M059J (cell line): ENCODE measurements around the gene ZFY. TPM values are rescaled to one million over a fixed set of nuclear protein-coding genes. Genes with fewer than 3 reads are reported as not detected.

Experiments
- DNase-seq: peaks from one replicate; pipeline ENCODE4 v3.0.0-alpha.2; 2012; ENCODE audit warnings: low read depth
- total RNA-seq: library from RNA; depleted of rRNA; stranded (reverse); fragments of >200 nt; shearing (Covaris generic); gene quantifications from 2 replicates; pipeline ENCODE4 v1.2.3, GENCODE V29; 2014; rRNA removed

Gene ZFY
- total RNA-seq = 1.9 and 2.2 TPM in 2 replicates

DNA sequence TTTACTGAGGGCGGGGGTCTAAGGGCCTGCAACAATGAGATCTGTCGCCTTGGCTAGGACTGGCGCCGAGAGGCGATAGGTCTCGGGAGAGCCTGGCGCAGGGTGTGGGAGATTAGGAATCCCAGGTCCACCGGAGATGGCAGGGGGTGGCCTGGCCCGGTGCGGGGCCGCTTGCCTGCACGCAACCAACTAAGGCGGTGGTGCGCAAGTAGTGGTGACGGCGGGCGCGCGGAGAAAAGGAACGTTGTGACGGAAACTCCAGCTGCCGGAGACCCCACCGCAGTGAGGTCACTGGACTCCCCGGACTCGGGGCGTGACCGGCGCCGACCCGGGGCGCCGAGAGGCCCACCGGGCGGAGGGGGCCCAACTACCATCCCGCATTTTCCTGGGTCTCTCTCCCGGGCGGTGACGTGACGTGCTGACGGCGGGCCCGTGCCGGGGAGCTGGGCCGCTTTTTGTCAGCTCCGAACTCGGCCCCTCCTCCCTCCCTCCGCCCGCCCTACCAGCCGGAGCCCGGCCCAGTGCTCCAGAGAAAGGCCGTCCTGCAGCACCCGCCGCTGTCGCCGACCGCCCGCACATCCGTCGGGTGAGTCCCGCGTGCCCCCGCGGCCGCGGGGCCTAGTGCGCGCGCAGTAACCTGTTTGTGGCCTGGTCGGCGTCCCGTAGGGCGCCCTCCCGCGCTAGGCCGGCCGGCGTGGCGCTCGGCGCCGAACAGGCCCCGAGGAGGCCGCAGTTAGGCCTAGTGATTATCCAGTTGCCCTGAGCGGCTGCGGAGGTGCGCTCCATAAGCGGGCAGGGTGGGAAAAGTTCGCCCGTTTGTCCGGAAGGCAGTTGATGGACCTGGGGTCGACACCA, at the start of gene ZFY:
ZFY (plus strand) TSS at position 521 of the 855 bp plus-strand sequence. CDS start 18,556 bp downstream, outside the sequence.
- peak; percentile 3 for DNase-seq

DNA sequence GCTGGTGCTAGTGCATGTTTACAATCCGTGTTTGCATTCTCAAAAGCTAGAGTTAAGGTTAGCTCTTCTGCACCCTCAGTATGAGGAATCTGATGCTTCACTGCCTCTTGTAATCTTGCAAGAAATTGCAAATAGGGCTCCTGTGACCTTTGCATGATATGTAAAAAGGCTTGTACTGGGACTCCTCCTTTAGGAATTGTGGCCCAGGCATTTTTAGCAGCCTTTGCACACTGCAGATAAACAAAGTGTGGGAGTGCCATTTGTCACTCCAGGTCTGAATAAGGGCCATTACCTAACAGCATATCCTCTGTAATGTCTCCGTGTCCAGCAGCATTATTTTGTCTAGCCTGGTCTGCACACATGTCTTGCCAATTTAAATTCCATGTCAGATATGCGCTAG, 49.3 kb upstream of the ZFY start:
- no peak for DNase-seq

GRCh38 chrY:2887386-2887785, 47.8 kb upstream of the ZFY start:
- peak; percentile 47 for DNase-seq

- DNase-seq = peak; percentile 32
Measured at GRCh38 chrY:2887955-2888354, 47.2 kb upstream of the ZFY start.

GRCh38 chrY:2893471-2893870, 41.7 kb upstream of the ZFY start:
- no peak for DNase-seq

GRCh38 chrY:2896050-2896449, 39.1 kb upstream of the ZFY start:
- no peak for DNase-seq

- DNase-seq = peak; percentile 1
Measured at GRCh38 chrY:2907356-2907755, 27.8 kb upstream of the ZFY start.

DNA sequence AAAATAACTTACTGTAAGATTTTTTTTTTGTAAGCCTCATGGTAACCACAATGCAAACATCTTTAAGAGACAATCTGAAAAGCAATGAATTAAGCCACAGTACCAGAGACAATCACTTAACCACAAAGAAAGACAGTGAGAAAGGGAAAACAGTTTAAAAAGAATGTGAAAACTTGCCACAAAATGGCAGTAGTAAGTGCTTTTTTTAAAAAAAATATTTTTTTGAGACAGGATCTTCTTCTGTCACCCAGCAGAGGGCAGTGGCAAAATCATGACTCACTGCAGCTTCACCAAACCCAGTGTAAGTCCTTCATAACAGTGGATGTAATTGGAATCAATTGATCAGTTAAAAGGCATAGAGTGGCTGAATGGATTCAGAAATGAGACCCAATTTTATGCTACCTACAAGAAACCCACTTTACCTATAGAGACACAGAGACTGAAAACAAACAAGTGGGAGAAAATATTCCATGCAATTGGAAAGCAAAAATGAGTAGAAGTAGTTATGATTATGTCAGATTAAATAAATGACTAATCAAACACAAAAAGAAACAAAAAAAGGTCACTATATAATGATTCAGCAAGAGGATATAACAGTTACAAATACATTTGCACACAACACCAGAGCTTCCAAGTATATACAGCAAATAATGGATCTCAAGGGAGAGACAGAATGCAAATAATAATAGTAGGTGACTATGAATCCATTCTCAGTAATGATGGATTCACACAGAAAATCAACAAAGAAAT, 21.9 kb upstream of the ZFY start:
- DNase-seq = peak; percentile 8

DNA sequence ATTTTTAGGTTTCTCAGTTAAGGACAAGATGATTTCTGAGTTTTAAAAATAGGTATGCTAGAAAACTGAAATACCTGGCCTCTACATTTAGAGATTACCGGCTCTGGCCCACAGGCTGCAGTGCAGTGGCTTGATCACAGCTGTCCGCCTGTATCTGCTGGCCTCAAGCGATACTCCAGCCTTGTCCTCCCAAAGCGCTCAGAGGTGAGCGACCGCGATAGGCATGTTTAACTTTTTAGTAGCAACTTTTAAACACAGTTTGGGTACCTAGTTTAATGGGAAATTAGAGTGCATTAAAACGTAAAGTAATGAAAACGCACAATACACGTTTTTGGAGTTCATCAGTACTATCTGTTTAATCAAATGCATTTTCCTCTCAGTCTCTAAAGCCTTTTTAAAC, 1.1 kb upstream of the ZFY start:
- DNase-seq = no peak

DNA sequence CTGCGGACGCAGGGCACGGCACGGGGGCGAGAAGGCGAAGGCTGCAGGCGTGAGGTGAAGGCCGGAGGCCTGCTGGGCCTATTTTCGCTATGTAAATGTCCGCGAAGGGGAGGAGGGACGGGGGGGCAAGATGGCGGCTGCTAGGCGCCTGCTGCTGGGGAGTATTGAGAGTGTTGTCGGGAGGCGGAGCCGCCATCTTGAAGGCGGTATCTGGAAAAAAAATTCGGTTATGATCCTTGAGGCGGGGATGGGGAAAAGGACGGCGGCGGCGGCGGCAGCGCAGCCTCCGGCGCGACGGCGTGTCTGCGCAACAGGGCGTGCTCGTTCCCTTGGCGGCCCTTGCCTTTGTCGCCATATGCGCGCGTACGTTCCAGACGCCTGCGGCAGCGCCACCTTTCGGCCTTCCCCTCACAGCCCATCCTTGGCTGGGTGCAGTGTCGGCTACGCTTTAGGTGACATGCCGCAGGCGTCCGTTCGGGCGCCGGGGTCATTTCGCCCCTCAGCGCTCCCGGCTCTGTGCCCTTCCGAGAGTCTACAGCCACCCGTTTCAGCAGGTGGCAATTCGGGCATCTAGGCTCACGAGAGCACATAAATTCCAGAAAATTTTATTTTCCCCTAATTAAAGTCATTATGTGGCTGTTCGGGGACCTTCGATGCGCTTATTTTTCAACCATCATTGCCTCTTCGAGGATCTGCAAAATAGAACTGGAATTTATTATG, 695 bp downstream of the ZFY start:
- peak; percentile 46 for DNase-seq

DNA sequence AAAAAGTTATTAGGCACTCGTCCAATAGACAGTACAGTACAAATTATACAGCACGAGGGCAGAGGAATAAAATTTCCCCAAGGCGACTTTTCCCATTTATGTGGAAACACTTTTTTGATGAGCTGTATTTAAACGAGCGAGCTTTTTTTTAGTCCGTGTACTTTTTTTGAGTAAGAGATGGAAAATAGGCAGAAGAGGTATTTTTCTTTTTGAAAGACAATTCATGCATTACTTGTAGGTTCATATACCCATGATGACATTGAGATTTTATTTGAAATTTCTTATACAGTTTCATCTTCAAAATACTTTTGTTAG, 1.2 kb downstream of the ZFY start:
- DNase-seq = no peak

- DNase-seq = no peak
Measured at GRCh38 chrY:2937149-2937548, 2.0 kb downstream of the ZFY start.

DNA sequence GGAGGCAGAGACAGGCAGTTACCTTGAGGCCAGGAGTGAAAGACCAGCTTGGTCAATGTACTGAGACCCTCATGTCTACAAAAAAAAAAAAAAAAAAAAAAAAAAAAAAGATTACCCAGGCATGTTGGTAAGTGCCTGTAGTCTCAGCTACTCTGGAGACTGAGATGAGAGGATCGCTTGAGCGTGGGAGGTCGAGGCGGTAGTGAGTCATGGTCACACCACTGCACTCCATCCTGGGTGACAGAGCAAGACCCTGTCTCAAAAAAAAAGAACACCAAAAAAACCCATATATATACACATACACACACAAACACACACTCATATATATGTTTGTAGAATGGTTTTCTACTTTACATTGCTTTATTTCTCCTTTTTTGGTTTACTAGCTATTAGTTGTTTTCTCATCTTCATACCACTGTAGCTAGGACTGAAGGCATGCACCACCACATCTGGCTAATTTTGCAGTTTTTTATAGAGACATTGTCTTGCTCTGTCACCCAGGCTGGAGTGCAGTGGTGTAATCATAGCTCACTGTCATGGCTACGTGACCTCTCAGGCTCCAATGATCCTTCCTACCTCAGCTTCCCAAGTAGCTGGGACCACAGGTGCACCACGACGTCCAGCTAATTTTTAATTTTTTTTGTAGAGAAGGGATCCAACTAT, 14.5 kb downstream of the ZFY start:
- DNase-seq = no peak

DNA sequence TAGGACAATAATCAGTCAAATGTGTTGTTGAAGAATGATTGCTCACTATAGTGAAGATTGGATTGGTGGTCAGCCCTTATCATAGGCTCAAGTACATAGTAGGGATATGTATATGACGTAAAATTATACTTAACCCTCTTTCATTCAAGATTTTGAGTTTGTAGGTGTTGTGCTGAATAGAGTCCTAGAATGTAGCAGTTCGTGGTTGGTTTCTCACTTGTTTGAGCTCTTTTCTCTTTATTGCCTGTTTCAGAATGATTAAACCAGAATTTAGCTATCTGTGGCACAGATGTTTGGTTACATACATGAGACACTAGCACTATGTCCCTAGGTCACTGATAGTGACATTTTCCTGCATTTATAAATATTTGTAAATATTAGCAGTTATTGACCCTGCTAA, 15.5 kb downstream of the ZFY start:
- no peak for DNase-seq

GRCh38 chrY:2952912-2953311, 17.7 kb downstream of the ZFY start:
- no peak for DNase-seq

GRCh38 chrY:2954735-2955134, 19.6 kb downstream of the ZFY start:
- DNase-seq = no peak

- DNase-seq = no peak
Measured at GRCh38 chrY:2955561-2955960, 20.4 kb downstream of the ZFY start.

- no peak for DNase-seq
Measured at GRCh38 chrY:2962061-2962460, 26.9 kb downstream of the ZFY start.

GRCh38 chrY:2964814-2965213, 29.6 kb downstream of the ZFY start:
- DNase-seq = no peak

DNA sequence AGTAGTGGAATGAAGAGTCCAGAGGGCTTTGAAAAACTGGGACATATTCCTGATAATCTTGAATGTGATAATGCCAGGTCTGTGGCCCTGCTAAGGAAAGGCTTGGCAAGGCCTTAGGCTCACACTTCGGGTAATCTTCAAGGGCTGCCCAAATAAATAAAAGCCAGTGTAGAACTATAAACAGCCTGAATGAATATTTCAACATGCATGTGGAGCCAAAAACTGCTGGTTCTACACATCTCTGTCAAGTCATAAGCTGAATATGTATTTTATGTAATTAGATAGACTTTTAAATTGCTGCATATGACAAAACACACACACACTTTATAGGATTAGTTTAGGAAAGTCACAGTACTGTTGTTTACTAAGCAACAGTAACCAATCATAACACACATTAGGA, 30.4 kb downstream of the ZFY start:
- no peak for DNase-seq

DNA sequence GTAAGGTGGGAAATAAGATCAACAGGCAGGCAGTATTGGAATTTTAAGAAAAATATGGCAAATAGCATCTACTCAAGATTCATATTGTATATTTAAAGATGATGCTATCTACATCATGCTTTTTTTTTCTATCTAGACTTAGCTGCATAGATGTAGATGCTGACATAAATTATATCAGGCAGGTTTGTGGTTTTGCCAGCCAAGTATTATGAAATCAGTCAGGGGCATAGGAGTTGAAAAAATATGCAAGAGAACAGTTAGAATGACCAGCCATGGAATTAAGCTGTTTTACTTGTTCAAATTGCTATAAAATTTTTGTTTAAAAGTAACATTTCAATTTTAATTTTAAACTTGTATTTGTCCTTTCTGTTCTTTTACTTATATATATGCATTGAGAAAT, 34.4 kb downstream of the ZFY start:
- DNase-seq = peak; percentile 1

GRCh38 chrY:2972708-2973107, 37.5 kb downstream of the ZFY start:
- DNase-seq = no peak
